Glomerular visceral epithelial cell (primary cell): Measurements from ENCODE around the gene NNAT.
"Not testable (repeated sequence)": the region's sequence is repeated elsewhere in the genome, so short reads cannot be mapped to it uniquely, and the experiment has no call there.

Experiments used
- DNase-seq: peaks from one replicate; pipeline ENCODE4 v3.0.0-alpha.2; 2016; ENCODE audit errors: extremely low spot score

Gene NNAT

DNA sequence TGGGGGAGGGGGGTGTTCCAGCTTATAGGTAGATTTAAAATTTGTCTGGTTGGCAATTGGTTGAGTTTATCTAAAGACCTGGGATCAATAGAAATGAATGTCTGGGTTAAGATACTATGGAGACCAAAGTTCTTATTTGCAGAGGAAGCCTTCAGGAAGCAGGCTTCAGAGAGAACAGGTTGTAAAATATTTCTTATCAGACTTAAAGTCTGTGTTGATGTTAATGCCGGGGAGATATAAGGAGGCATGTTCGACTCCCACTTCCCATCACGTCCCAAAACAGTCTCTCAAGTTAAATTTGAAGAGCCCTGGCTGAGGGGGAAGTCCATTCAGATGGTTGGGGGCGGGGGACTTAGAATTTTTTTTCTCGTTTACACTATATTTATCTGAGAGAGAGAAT, 19.0 kb downstream of the NNAT start:
- DNase-seq, result no peak

- DNase-seq, result not testable (repeated sequence)
Measured at GRCh38 chr20:37540838-37541237, 19.8 kb downstream of the NNAT start.

GRCh38 chr20:37541326-37541725, 20.3 kb downstream of the NNAT start:
- DNase-seq, result no peak

DNA sequence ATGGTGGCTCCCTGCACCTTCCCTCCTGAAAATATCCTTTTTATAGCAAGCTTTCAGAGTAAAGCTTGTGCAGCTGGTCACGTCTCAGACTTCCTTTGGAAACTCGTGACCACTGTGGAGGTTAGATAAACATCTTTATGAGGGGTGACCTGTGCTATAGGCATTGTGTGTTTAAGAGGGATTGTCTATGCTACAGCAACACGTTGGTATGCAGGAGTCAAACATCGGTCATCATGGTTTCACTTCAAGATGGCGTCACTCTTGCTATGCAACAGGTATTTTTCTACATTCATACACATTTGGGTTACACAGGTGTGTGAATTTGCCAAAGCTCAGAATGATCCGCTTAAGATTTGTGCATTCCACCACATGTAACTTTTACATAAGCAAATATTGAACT, 21.2 kb downstream of the NNAT start:
- peak; percentile 24 for DNase-seq

DNA sequence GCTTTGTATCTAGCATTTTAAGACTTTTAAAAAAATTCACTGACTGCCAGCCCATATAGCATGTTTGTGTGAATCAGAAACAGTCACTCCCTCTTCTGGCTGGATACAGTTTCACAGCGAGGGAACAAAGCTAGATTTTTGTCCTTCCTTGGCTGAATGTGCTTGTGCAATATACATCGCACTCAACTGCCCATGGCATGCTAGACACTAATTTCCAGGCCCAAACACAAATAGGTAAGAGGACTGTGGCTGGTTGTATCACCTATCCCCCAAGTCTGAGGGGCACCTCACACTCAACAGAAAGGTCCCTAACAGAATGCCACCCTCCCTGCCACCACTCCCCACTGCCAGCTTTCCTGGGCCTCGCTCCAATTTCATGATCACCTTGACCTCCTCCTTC, 22.8 kb downstream of the NNAT start:
- peak; percentile 25 for DNase-seq

DNA sequence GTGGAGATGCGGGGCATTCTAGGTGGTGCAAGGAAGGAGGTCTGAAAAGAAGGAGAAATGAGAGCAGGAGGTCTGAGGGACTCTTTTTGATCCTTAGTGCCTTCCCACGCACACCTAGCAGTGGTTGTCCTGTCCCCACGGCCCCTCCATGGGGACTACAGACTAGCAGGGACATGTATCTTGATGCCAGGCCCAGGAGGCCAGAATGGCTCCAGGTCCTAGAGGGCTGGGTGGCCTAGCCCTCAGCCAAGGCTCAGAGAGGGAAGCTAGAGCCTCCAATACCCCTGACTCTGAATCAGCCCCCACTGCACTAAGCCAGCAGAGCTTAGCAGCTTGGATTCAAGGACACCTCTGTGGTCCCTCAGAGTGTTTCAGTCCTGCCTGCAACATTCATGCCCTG, 23.3 kb downstream of the NNAT start:
- no peak for DNase-seq

DNA sequence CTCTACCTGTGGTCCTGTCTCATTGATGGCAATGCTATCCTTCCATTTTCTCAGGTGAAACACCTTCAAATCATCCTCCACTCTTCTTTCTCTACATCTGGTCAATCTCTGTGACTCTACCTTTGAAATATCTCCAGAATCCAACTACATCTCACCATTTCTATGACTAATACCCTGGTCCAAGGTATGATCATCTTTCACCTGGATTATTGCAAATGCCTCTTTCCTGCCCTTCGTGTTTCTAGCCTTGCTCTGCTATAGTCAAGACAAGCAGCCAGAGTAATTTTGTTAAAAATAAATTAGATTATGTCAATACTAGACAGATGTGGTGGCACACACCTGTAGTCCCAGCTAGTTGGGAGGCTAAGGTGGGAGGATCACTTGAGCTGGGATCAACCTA, 24.5 kb downstream of the NNAT start:
- DNase-seq, result no peak

DNA sequence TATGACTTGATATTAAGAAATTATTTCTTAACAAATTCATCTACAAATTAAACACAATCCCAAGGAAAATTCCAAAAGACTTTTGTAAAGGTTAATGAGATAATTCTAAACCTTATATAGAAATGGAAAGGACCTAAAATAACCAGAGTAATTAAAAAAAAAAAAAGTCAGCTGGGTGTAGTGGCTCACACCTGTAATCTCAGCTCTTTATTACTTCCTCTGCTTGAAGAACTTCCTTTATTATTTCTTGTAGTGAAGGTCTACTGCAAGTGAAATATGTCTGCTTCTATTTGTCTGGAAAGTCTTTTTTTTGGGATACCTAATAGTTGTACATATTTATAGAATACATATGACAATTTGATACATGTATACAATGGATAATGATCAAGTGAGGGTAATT, 26.9 kb downstream of the NNAT start:
- DNase-seq, result no peak

DNA sequence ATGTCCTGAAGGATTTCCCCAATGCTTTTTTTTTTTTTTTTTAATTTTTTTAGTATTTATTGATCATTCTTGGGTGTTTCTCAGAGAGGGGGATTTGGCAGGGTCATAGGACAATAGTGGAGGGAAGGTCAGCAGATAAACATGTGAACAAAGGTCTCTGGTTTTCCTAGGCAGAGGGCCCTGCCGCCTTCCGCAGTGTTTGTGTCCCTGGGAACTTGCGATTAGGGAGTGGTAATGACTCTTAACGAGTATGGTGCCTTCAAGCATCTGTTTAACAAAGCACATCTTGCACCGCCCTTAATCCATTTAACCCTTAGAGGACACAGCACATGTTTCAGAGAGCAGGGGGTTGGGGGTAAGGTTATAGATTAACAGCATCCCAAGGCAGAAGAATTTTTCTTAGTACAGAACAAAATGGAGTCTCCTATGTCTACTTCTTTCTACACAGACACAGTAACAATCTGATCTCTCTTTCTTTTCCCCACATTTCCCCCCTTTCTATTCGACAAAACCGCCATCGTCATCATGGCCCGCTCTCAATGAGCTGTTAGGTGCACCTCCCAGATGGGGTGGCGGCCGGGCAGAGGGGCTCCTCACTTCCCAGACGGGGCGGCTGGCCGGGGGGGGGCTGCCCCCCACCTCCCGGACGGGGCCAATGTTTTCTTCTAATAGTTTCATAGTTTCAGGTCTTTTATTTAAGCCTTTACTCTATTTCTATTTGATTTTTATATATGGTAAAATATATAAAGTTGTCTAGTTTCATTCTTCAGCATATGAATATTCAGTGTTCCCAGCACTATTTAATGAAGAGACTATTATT, 29.3 kb downstream of the NNAT start:
- DNase-seq, result not testable (repeated sequence)

- not testable (repeated sequence) for DNase-seq
Measured at GRCh38 chr20:37551660-37552059, 30.6 kb downstream of the NNAT start.

- no peak for DNase-seq
Measured at GRCh38 chr20:37552415-37552814, 31.4 kb downstream of the NNAT start.

DNA sequence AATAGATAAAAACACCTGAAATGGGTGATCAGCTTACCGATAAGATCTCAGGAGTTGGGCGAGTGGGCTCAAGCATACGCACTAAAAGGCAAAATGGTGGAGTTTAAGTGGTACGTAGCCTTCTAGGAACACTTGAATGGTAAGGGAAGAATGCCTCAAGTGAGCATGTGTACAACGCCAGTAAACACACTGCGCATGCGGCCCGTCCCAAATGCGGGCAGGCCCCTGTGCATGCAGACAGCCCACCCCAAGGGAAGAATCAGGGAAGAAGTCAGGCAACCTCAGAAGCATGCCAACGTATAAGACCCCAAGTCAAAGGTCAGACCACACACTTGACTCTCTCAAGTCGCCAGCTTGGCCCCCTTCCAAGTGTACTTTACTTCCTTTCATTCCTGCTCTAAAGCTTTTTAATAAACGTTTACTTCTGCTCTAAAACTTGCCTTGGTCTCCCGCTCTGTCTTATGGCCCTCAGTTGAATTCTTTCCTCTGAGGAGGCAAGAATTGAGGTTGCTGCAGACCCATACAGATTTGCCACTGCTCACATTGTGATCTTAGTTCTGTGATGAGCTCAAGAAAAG, 33.8 kb downstream of the NNAT start:
- not testable (repeated sequence) for DNase-seq

GRCh38 chr20:37556538-37556937, 35.5 kb downstream of the NNAT start:
- no peak for DNase-seq

DNA sequence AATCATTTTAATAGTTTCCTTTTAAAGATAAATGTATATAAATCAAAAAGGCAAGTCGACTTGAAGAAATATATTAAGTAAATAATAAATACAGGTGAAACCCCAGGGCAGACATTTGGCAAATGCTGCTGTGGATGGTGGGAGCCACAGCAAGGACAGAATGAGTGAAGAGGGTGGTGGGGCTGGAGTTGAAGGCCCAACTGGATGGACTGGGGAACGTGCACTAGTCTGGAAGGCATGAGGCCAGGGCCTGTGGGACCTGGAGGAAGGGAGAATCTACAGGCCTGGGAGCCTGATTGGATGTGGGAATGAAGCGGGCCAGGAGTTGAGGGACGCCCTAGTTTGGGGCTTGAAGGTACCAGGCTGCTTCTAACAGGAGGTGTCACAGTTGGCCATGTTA, 37.3 kb downstream of the NNAT start:
- no peak for DNase-seq

GRCh38 chr20:37558779-37559178, 37.7 kb downstream of the NNAT start:
- no peak for DNase-seq

- DNase-seq, result no peak
Measured at GRCh38 chr20:37559312-37560027, 38.4 kb downstream of the NNAT start.

- no peak for DNase-seq
Measured at GRCh38 chr20:37560629-37561028, 39.6 kb downstream of the NNAT start.

GRCh38 chr20:37562695-37563480, 41.8 kb downstream of the NNAT start:
- no peak for DNase-seq

DNA sequence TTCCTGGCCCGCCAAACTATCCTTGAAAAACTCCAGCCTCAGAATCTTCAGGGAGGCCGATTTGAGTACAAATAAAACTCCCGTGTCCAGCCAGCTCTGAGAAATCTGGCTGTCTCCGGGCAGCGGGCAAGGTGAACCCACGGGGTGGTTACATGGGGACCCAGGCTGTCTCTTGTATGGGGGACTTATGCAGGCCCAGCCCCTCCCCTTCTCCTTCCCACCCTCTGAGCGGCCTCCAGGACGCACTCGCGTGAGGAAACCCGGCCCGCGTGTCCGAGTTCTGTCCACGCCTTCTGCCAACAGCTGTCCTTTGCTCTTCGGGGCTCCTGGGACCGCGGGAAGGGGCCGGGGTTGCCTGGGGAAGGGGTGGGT, 43.0 kb downstream of the NNAT start:
- DNase-seq, result no peak

- peak; percentile 49 for DNase-seq
Measured at GRCh38 chr20:37564388-37565133, 43.5 kb downstream of the NNAT start.

GRCh38 chr20:37565134-37565811, 44.2 kb downstream of the NNAT start:
- DNase-seq, result peak; percentile 22
